GM23338 (cell line): ENCODE data around the gene KIFC1.

Experiments used
- CREB1 ChIP-seq: fragments of 250-450 bp; sonication (Bioruptor Pico); IDR thresholded peaks from 2 replicates; pipeline ENCODE4 v1.5.0; 2020; ENCODE audit warnings: low read depth, mild to moderate bottlenecking, moderate library complexity
- EZH2 ChIP-seq: fragments of 200-600 bp; sonication (generic); IDR thresholded peaks from one replicate; pipeline ENCODE4 v1.8.0; 2017; ENCODE audit warnings: antibody characterized with exemption, mild to moderate bottlenecking, low read depth; ENCODE audit not compliant: unreplicated experiment
- JUNB ChIP-seq: IDR thresholded peaks from one replicate; pipeline ENCODE4 v1.6.1; 2016; ENCODE audit warnings: antibody characterized with exemption; ENCODE audit not compliant: unreplicated experiment
- NANOG ChIP-seq: IDR thresholded peaks from 2 replicates; pipeline ENCODE4 v1.6.1; 2016; ENCODE audit warnings: antibody characterized with exemption, borderline replicate concordance
- POLR2AphosphoS5 ChIP-seq: IDR thresholded peaks from 2 replicates; pipeline ENCODE4 v1.6.1; 2016; ENCODE audit warnings: antibody characterized with exemption, low read depth
- ZNF114 ChIP-seq: fragments of 250-450 bp; sonication (Bioruptor Pico); IDR thresholded peaks from 2 replicates; pipeline ENCODE4 v1.5.0; 2020; ENCODE audit warnings: mild to moderate bottlenecking, moderate library complexity
- ZNF331 ChIP-seq: fragments of 250-450 bp; sonication (Bioruptor Pico); IDR thresholded peaks from 2 replicates; pipeline ENCODE4 v1.5.0; 2020; ENCODE audit warnings: low read depth, mild to moderate bottlenecking, moderate library complexity
- TF ChIP-seq, protein P1 (sequence below), 2 experiments: fragments of 200-600 bp in 1 of 2; sonication (generic) in 1 of 2; conservative IDR thresholded peaks; 2 replicates each; pipeline versions ENCODE4 v1.5.1 to v1.6.1; 2016 to 2017; ENCODE audit warnings: antibody characterized with exemption in 2 of 2, low read depth in 2 of 2, mild to moderate bottlenecking in 2 of 2, moderate library complexity in 1 of 2

GRCh38 chr6:33380272-33380981 is 11.2 kb upstream of the KIFC1 start:
- TF ChIP-seq CREB1 (CRISPR knock-in tag) (no peak), POLR2AphosphoS5 (no peak), JUNB (no peak), EZH2 (no peak), ZNF114 (CRISPR knock-in tag) (no peak), ZNF331 (no peak), NANOG (no peak)
- TF ChIP-seq, protein P1, sequence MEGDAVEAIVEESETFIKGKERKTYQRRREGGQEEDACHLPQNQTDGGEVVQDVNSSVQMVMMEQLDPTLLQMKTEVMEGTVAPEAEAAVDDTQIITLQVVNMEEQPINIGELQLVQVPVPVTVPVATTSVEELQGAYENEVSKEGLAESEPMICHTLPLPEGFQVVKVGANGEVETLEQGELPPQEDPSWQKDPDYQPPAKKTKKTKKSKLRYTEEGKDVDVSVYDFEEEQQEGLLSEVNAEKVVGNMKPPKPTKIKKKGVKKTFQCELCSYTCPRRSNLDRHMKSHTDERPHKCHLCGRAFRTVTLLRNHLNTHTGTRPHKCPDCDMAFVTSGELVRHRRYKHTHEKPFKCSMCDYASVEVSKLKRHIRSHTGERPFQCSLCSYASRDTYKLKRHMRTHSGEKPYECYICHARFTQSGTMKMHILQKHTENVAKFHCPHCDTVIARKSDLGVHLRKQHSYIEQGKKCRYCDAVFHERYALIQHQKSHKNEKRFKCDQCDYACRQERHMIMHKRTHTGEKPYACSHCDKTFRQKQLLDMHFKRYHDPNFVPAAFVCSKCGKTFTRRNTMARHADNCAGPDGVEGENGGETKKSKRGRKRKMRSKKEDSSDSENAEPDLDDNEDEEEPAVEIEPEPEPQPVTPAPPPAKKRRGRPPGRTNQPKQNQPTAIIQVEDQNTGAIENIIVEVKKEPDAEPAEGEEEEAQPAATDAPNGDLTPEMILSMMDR (conservative IDR thresholded peaks at IDR 0.05; ENCODE audit: low read depth in 2 of 2), result no peak
